Stimulated activated naive CD4-positive, alpha-beta T cell treated with Interleukin-2 at 50 U/mL for 16 hours (primary cell): ENCODE data around the gene ZBTB20.

Source experiments
- DNase-seq: peaks from one replicate; lab custom pipeline; 2025; lab: John Stamatoyannopoulos, UW

The ZBTB20 gene

GRCh38 chr3:114374433-114374990 lies 772.6 kb downstream of the ZBTB20 start:
- DNase-seq, result no peak

GRCh38 chr3:114370537-114371174 lies 776.4 kb downstream of the ZBTB20 start:
- DNase-seq, result no peak

GRCh38 chr3:114365909-114366308 lies 781.2 kb downstream of the ZBTB20 start:
- no peak for DNase-seq

- no peak for DNase-seq
Observed at GRCh38 chr3:114364806-114365654, 782.1 kb downstream of the ZBTB20 start.

GRCh38 chr3:114363554-114364202 lies 783.4 kb downstream of the ZBTB20 start:
- DNase-seq, result no peak

- DNase-seq, result no peak
Observed at GRCh38 chr3:114362815-114363214, 784.3 kb downstream of the ZBTB20 start.

- DNase-seq, result no peak
Observed at GRCh38 chr3:114361391-114361790, 785.7 kb downstream of the ZBTB20 start.

GRCh38 chr3:114356525-114356924 lies 790.6 kb downstream of the ZBTB20 start:
- DNase-seq, result no peak

- no peak for DNase-seq
Observed at GRCh38 chr3:114356066-114356465, 791.0 kb downstream of the ZBTB20 start.

GRCh38 chr3:114355653-114356052 lies 791.4 kb downstream of the ZBTB20 start:
- no peak for DNase-seq

- DNase-seq, result no peak
Observed at GRCh38 chr3:114351822-114352145, 795.3 kb downstream of the ZBTB20 start.

- DNase-seq, result no peak
Observed at GRCh38 chr3:114351123-114351821, 795.8 kb downstream of the ZBTB20 start.

GRCh38 chr3:114350690-114351089 lies 796.4 kb downstream of the ZBTB20 start:
- no peak for DNase-seq

GRCh38 chr3:114350271-114350670 lies 796.8 kb downstream of the ZBTB20 start:
- no peak for DNase-seq

- no peak for DNase-seq
Observed at GRCh38 chr3:114344492-114344891, 802.6 kb downstream of the ZBTB20 start.

GRCh38 chr3:114338651-114339357 lies 808.3 kb downstream of the ZBTB20 start:
- no peak for DNase-seq

GRCh38 chr3:114336857-114337256 lies 810.2 kb downstream of the ZBTB20 start:
- DNase-seq, result no peak

GRCh38 chr3:114336122-114336697 lies 810.9 kb downstream of the ZBTB20 start:
- no peak for DNase-seq

- no peak for DNase-seq
Observed at GRCh38 chr3:114333923-114334240, 813.2 kb downstream of the ZBTB20 start.

- peak; percentile 4 for DNase-seq
Observed at GRCh38 chr3:114333180-114333922, 813.7 kb downstream of the ZBTB20 start.
